Astrocyte of the cerebellum (primary cell): ENCODE data around the gene CLEC17A.

ENCODE experiments used
- DNase-seq: peaks from one replicate; pipeline ENCODE4 v3.0.0-alpha.2; 2011; ENCODE audit warnings: low read depth
- H3K4me3 ChIP-seq: 2 replicates; pipeline ENCODE4 v1.5.1; 2011; ENCODE audit warnings: mild to moderate bottlenecking, low read depth, low read length, moderate library complexity
- in situ Hi-C: cut with HindIII; loops from 2 replicates; pipeline ENCODE4 v1.10.0; 2017; ENCODE audit warnings: low sequenced_read_pairs
- TF ChIP-seq, protein P1 (sequence below): IDR thresholded peaks from 2 replicates; pipeline ENCODE4 v1.5.1; 2012; ENCODE audit warnings: low read length, low read depth, moderate library complexity, mild to moderate bottlenecking; ENCODE audit errors: missing control alignments

CLEC17A gene

GRCh38 chr19:14553939-14554243 is 29.0 kb upstream of the CLEC17A start:
- in situ Hi-C loops: no loop called here
- no peak for DNase-seq
- no peak overlapping the region for H3K4me3 ChIP-seq
- TF ChIP-seq, protein P1, sequence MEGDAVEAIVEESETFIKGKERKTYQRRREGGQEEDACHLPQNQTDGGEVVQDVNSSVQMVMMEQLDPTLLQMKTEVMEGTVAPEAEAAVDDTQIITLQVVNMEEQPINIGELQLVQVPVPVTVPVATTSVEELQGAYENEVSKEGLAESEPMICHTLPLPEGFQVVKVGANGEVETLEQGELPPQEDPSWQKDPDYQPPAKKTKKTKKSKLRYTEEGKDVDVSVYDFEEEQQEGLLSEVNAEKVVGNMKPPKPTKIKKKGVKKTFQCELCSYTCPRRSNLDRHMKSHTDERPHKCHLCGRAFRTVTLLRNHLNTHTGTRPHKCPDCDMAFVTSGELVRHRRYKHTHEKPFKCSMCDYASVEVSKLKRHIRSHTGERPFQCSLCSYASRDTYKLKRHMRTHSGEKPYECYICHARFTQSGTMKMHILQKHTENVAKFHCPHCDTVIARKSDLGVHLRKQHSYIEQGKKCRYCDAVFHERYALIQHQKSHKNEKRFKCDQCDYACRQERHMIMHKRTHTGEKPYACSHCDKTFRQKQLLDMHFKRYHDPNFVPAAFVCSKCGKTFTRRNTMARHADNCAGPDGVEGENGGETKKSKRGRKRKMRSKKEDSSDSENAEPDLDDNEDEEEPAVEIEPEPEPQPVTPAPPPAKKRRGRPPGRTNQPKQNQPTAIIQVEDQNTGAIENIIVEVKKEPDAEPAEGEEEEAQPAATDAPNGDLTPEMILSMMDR: no peak

DNA sequence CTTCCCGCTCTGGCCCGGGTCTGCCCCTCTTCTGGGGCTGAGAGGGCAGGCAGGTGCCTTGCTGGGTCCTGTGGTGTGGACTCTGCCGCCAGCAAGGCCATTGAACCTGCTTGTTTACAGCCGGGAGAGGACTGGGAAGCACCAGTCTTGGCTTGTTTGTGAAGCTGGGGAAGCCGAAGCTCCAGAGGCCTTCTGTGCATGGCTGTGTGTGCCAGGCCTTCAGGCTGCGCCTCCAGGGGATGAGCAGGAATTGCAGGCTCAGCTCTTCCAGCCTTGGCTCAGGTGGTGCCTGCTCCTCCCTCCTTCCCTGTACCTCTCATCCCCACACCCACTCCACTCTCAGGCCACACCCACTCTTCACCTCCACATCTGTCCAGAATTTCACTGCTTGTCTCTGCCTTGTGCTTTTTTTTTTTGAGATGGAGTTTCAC is 28.5 kb upstream of the CLEC17A start:
- in situ Hi-C loops: no loop called here
- TF ChIP-seq, protein P1: no peak
- H3K4me3 ChIP-seq: no peak overlapping the region
- no peak for DNase-seq

- H3K4me3 ChIP-seq: no peak overlapping the region
- no peak for DNase-seq
- in situ Hi-C loops: no loop called here
- TF ChIP-seq, protein P1: no peak
Measured at GRCh38 chr19:14555918-14556661, 26.8 kb upstream of the CLEC17A start.

- H3K4me3 ChIP-seq: no peak overlapping the region
- in situ Hi-C loops: no loop called here
- DNase-seq: peak; percentile 39
- TF ChIP-seq, protein P1: peak; percentile 96
Measured at GRCh38 chr19:14556662-14557188, 26.2 kb upstream of the CLEC17A start.

DNA sequence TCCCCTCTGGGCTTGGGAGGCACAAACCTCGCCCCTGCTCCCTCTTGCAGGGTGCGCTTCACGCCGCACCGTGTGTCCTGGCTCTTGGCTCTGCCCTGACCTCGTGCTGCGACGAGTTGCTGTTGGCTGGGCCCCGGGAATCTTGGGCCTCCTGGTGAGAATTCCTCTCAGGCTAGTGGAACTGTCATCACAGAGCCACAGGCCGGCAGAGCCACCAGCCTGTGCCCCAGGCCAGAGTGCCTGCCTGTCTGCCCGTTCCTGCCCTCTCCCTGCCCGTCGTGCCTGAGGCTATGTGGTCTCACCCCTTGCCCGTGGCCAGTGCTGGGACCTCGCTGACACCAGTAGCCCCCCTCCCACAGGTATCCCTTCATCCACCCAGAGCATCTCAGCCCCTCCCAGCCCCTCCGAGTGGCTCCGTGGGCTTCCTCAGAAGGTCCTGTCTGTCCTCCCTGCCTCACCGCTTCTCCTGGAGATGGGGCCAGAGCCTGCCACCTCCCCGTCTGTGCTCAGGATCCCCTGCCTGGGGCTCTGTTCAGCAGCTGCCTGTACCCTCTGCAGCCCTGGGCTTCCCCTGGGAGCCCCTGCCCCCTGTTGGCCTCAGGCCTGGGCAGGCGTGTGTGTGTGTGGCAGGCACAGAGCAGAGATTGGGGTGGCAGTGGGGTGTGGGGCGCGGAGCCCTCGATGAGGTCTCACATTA is 24.4 kb upstream of the CLEC17A start:
- no peak overlapping the region for H3K4me3 ChIP-seq
- in situ Hi-C loops: no loop called here
- TF ChIP-seq, protein P1: no peak
- DNase-seq: no peak

- TF ChIP-seq, protein P1: no peak
- in situ Hi-C loops: no loop called here
- no peak overlapping the region for H3K4me3 ChIP-seq
- no peak for DNase-seq
Measured at GRCh38 chr19:14559916-14560775, 22.7 kb upstream of the CLEC17A start.
